Stimulated activated CD8-positive, alpha-beta memory T cell treated with anti-CD3 and anti-CD28 coated beads, Interleukin-15, amount 100 ng/mL, for 1 hour (primary cell): ENCODE results near the gene DMBT1.
A peak's percentile ranks its signal among the peaks of the same experiment; 100 is the strongest.
"Not testable (repeated sequence)": the region's sequence is repeated elsewhere in the genome, so short reads cannot be mapped to it uniquely, and the experiment has no call there.

ENCODE experiments used
- DNase-seq: peaks from one replicate; pipeline ENCODE4 v3.0.0-alpha.2; 2020; ENCODE audit warnings: low read depth

Gene DMBT1

GRCh38 chr10:122549636-122550035 lies 10.9 kb upstream of the DMBT1 start:
- DNase-seq, result no peak

- no peak for DNase-seq
Measured at GRCh38 chr10:122550427-122550826, 10.1 kb upstream of the DMBT1 start.

GRCh38 chr10:122550983-122551382 lies 9.6 kb upstream of the DMBT1 start:
- no peak for DNase-seq

- no peak for DNase-seq
Measured at GRCh38 chr10:122551450-122551849, 9.1 kb upstream of the DMBT1 start.

- DNase-seq, result no peak
Measured at GRCh38 chr10:122553341-122553740, 7.2 kb upstream of the DMBT1 start.

GRCh38 chr10:122554131-122555036 lies 6.2 kb upstream of the DMBT1 start:
- DNase-seq, result no peak

GRCh38 chr10:122555442-122555841 lies 5.1 kb upstream of the DMBT1 start:
- DNase-seq, result no peak

- DNase-seq, result no peak
Measured at GRCh38 chr10:122557516-122557915, 3.0 kb upstream of the DMBT1 start.

GRCh38 chr10:122558452-122558851 lies 2.1 kb upstream of the DMBT1 start:
- no peak for DNase-seq

- no peak for DNase-seq
Measured at GRCh38 chr10:122559228-122559627, 1.3 kb upstream of the DMBT1 start.

GRCh38 chr10:122561212-122561611 lies 658 bp downstream of the DMBT1 start:
- no peak for DNase-seq

GRCh38 chr10:122561792-122562191 lies 1.2 kb downstream of the DMBT1 start:
- DNase-seq, result no peak

GRCh38 chr10:122564980-122565379 lies 4.4 kb downstream of the DMBT1 start:
- DNase-seq, result no peak

- peak; percentile 70 for DNase-seq
Measured at GRCh38 chr10:122565766-122566206, 5.2 kb downstream of the DMBT1 start.

- no peak for DNase-seq
Measured at GRCh38 chr10:122566632-122567031, 6.1 kb downstream of the DMBT1 start.

GRCh38 chr10:122567056-122567660 lies 6.6 kb downstream of the DMBT1 start:
- no peak for DNase-seq

- no peak for DNase-seq
Measured at GRCh38 chr10:122568551-122568950, 8.0 kb downstream of the DMBT1 start.

GRCh38 chr10:122570920-122571319 lies 10.4 kb downstream of the DMBT1 start:
- no peak for DNase-seq

- DNase-seq, result no peak
Measured at GRCh38 chr10:122571892-122572291, 11.3 kb downstream of the DMBT1 start.

- no peak for DNase-seq
Measured at GRCh38 chr10:122575776-122576175, 15.2 kb downstream of the DMBT1 start.

GRCh38 chr10:122576291-122576690 lies 15.7 kb downstream of the DMBT1 start:
- DNase-seq, result no peak

GRCh38 chr10:122577311-122577885 lies 16.8 kb downstream of the DMBT1 start:
- no peak for DNase-seq

GRCh38 chr10:122586070-122586469 lies 25.5 kb downstream of the DMBT1 start:
- DNase-seq, result not testable (repeated sequence)
